ENCODE results near the gene PLCG1.

The PLCG1 gene

DNA sequence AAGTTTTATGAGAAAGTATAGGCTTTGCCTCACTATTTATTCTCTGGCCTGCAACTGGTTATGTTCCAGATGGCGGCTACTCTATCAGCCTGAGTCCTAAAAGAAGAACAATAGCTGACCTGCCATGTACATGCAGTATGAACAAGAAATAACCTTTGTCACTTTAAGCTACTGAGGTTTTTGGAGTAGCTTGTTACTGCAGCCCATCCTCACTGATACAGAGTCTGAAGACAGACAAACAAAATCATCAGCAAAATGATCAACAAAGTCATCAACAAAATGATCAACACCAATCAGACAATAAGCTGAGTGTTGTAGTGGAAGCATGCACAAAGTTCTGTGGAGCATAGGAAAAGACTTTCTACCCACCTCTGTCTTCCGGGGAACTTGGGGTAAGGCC lies 82.5 kb downstream of the PLCG1 start:
- no peak for DNase-seq

DNA sequence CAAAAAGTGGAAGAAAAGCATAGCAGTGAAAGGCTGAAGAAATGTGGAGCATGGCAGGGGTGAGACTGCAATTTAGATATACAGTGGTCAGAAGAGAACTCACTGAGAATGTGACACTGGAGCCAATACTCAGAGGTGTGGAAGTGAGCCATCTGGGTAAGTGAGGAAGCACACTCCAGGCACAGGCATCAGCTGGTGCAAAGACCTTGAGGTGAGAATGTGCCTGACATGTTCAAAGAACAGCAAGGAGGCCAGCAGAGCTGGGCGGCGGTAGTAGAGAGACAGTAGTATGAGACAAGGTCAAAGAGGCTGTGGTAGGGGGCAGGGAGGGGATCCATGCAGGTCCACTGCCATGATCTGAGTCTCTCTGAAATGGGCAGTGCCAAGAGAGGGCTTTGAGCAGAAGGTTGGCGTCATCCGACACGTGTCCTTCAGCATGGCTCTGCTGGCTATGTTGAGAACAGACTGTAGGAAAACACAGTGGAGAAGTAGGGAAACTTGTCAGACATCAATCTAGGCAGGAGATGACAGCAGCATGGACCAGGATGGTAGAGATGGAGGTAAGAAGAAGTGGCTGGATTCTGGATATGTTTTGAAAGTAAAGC lies 84.4 kb downstream of the PLCG1 start:
- DNase-seq, result no peak

GRCh38 chr20:41222296-41222695 lies 85.0 kb downstream of the PLCG1 start:
- DNase-seq, result no peak

DNA sequence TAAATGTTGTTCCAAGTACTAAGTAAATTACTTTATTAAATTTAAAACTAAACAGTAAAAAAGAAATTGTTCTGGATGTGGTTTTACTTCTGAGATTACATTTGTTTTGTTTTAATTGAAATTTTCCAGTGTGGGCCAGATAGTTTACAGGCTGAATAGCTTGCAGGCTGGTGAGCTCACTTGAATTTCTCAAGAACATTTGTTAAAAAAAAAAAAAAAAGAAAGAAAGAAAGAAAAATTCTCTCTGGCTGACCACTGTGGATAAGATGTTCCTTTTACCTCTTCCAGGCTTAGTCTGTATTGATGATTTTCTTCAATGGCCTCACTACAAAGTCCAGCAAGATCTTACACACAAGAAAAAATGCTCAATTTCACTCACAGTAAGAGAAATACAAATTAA lies 85.4 kb downstream of the PLCG1 start:
- no peak for DNase-seq

- DNase-seq, result no peak
Measured at GRCh38 chr20:41223112-41223511, 85.8 kb downstream of the PLCG1 start.

GRCh38 chr20:41224281-41224680 lies 86.9 kb downstream of the PLCG1 start:
- no peak for DNase-seq

- DNase-seq, result no peak
Measured at GRCh38 chr20:41225091-41225490, 87.7 kb downstream of the PLCG1 start.

- no peak for DNase-seq
Measured at GRCh38 chr20:41226426-41226825, 89.1 kb downstream of the PLCG1 start.
